C4-2B (cell line): Measurements from ENCODE around the gene OLFM2.

Experiments
- CTCF ChIP-seq: fragments of 450-650 bp; conservative IDR thresholded peaks from 2 replicates; pipeline ENCODE4 v1.5.1; 2017; ENCODE audit warnings: mild to moderate bottlenecking
- ZFX ChIP-seq: fragments of 450-650 bp; IDR thresholded peaks from 2 replicates; pipeline ENCODE4 v1.6.1; 2017

- TF ChIP-seq CTCF, result no peak; the same call in 1 of the 2 replicates
- TF ChIP-seq ZFX, result no peak
Measured at GRCh38 chr19:9834726-9835506, 101.4 kb downstream of the OLFM2 start, which contains the start of gene PIN1.
